Measurements from ENCODE around the gene SERGEF.
"Not testable (repeated sequence)": the region's sequence is repeated elsewhere in the genome, so short reads cannot be mapped to it uniquely, and the experiment has no call there.

The SERGEF gene

GRCh38 chr11:18000128-18000527 lies 12.7 kb downstream of the SERGEF start:
- DNase-seq: not testable (repeated sequence)

GRCh38 chr11:17992916-17993315 lies 19.9 kb downstream of the SERGEF start:
- DNase-seq: no peak

GRCh38 chr11:17991783-17992433 lies 20.9 kb downstream of the SERGEF start:
- peak; percentile 66 for DNase-seq

GRCh38 chr11:17989306-17989705 lies 23.5 kb downstream of the SERGEF start:
- DNase-seq: no peak

- no peak for DNase-seq
These were observed 24.4 kb downstream of the SERGEF start for GRCh38 chr11:17988465-17988864.

- DNase-seq: no peak
These were observed 25.0 kb downstream of the SERGEF start for GRCh38 chr11:17987826-17988225.

- DNase-seq: no peak
These were observed 26.1 kb downstream of the SERGEF start for GRCh38 chr11:17986711-17987220.

GRCh38 chr11:17986007-17986710 lies 26.7 kb downstream of the SERGEF start:
- no peak for DNase-seq

- no peak for DNase-seq
These were observed 27.3 kb downstream of the SERGEF start for GRCh38 chr11:17985517-17985916.

- no peak for DNase-seq
These were observed 29.3 kb downstream of the SERGEF start for GRCh38 chr11:17983569-17983968.

GRCh38 chr11:17979770-17980371 lies 33.0 kb downstream of the SERGEF start:
- DNase-seq: peak; percentile 57

- no peak for DNase-seq
These were observed 34.1 kb downstream of the SERGEF start for GRCh38 chr11:17978553-17979287.

- DNase-seq: no peak
These were observed 36.2 kb downstream of the SERGEF start for GRCh38 chr11:17976651-17977050.

GRCh38 chr11:17974246-17974645 lies 38.6 kb downstream of the SERGEF start:
- no peak for DNase-seq

- no peak for DNase-seq
These were observed 39.9 kb downstream of the SERGEF start for GRCh38 chr11:17972987-17973386.

GRCh38 chr11:17968206-17968605 lies 44.6 kb downstream of the SERGEF start:
- DNase-seq: no peak

GRCh38 chr11:17967661-17968060 lies 45.2 kb downstream of the SERGEF start:
- DNase-seq: no peak

- no peak for DNase-seq
These were observed 52.8 kb downstream of the SERGEF start for GRCh38 chr11:17960091-17960490.

- no peak for DNase-seq
These were observed 54.4 kb downstream of the SERGEF start for GRCh38 chr11:17958446-17958845.

- no peak for DNase-seq
These were observed 58.2 kb downstream of the SERGEF start for GRCh38 chr11:17954395-17955252.

GRCh38 chr11:17952487-17952886 lies 60.4 kb downstream of the SERGEF start:
- DNase-seq: no peak

GRCh38 chr11:17951685-17952388 lies 61.0 kb downstream of the SERGEF start:
- DNase-seq: no peak

All from CD4-positive, alpha-beta T cell treated with Interleukin-4 for 4 hours (primary cell).